HepG2 (cell line): ENCODE data around the gene VGLL4. TPM values are rescaled to one million over a fixed set of nuclear protein-coding genes. Genes with fewer than 3 reads are reported as not detected.

Experiments used
- DRAP1 ChIP-seq: IDR thresholded peaks from 2 replicates; pipeline ENCODE4 v1.6.1; 2016; ENCODE audit warnings: missing genetic modification reagents, missing compliant biosample characterization
- EP300 ChIP-seq, 3 experiments: sonication (generic) in 1 of 3; formaldehyde crosslinking in 1 of 3; IDR thresholded peaks; 2 replicates each; pipeline versions ENCODE4 v1.5.1 to v1.6.1; 2011 to 2020; ENCODE audit warnings: low read depth in 2 of 3, low read length in 2 of 3, borderline replicate concordance in 1 of 3, improper control_type of control experiment in 1 of 3, mild to moderate bottlenecking in 1 of 3, missing genetic modification reagents in 1 of 3, moderate library complexity in 1 of 3
- ERF ChIP-seq: IDR thresholded peaks from 2 replicates; pipeline ENCODE4 v1.6.1; 2018; ENCODE audit warnings: missing biosample characterization, missing genetic modification reagents
- GABPA ChIP-seq, 2 experiments: IDR thresholded peaks; 2 replicates each; pipeline ENCODE4 v1.6.1; 2011 to 2016; ENCODE audit warnings: low read depth in 2 of 2, low read length in 1 of 2, missing biosample characterization in 1 of 2, missing genetic modification characterization in 1 of 2
- HIC2 ChIP-seq: sonication (generic); formaldehyde crosslinking; IDR thresholded peaks from 2 replicates; pipeline ENCODE4 v1.9.0; 2022; ENCODE audit warnings: low read depth, missing genetic modification reagents
- KAT8 ChIP-seq: IDR thresholded peaks from 2 replicates; pipeline ENCODE4 v1.6.1; 2016; ENCODE audit warnings: missing genetic modification reagents, missing compliant biosample characterization
- KLF12 ChIP-seq: sonication (generic); formaldehyde crosslinking; IDR thresholded peaks from 2 replicates; pipeline ENCODE4 v1.4.0; 2020; ENCODE audit warnings: missing genetic modification reagents, borderline replicate concordance
- NCOA2 ChIP-seq: sonication (generic); formaldehyde crosslinking; IDR thresholded peaks from 2 replicates; pipeline ENCODE4 v1.8.0; 2022; ENCODE audit warnings: inconsistent platforms
- PCBP2 ChIP-seq: fragments of 200-400 bp; formaldehyde crosslinking; optimal IDR thresholded peaks from 2 replicates; pipeline ENCODE3; 2018; ENCODE audit warnings: low read length, low read depth; ENCODE audit not compliant: poor library complexity, severe bottlenecking
- TCF12 ChIP-seq, 2 experiments: fragments of 450-650 bp in 1 of 2; sonication (generic) in 1 of 2; formaldehyde crosslinking in 1 of 2; IDR thresholded peaks; 2 replicates each; pipeline versions ENCODE4 v1.6.1 to v1.8.0; 2017 to 2022; ENCODE audit warnings: antibody characterized with exemption in 1 of 2, mild to moderate bottlenecking in 1 of 2, missing genetic modification reagents in 1 of 2, moderate library complexity in 1 of 2
- ZNF619 ChIP-seq: sonication (generic); formaldehyde crosslinking; IDR thresholded peaks from 2 replicates; pipeline ENCODE4 v1.4.0; 2020; ENCODE audit warnings: mild to moderate bottlenecking, missing genetic modification reagents
- ZNF646 ChIP-seq: sonication (generic); formaldehyde crosslinking; IDR thresholded peaks from 2 replicates; pipeline ENCODE4 v1.9.0; 2021; ENCODE audit warnings: mild to moderate bottlenecking, missing genetic modification reagents
- ZNF776 ChIP-seq: sonication (generic); formaldehyde crosslinking; IDR thresholded peaks from 2 replicates; pipeline ENCODE4 v1.4.0; 2020; ENCODE audit warnings: mild to moderate bottlenecking, missing genetic modification reagents
- polyA plus RNA-seq, 8 experiments: library from polyadenylated mRNA; depleted of rRNA in 3 of 8; stranded (reverse) in 7 of 8; unstranded in 1 of 8; fragments of >200 nt; fragmentation: Illumina TruSeq in 4 of 8; extraction: Trizol in 4 of 8; gene quantifications; 2 replicates each; pipeline versions ENCODE4 v1.2.1 to v1.2.3, GENCODE V29; 2011 to 2016; ENCODE audit warnings: low read depth in 4 of 8, missing spikeins in 1 of 8, mixed read lengths in 1 of 8; ENCODE audit not compliant: insufficient read depth in 1 of 8
- total RNA-seq, 5 experiments: library from RNA; depleted of rRNA; stranded (reverse); fragments of >200 nt; fragmentation: Illumina TruSeq; extraction: Trizol; gene quantifications; 2 replicates each; pipeline ENCODE4 v1.2.3, GENCODE V29; 2016; ENCODE audit warnings: low read depth in 1 of 5

VGLL4 gene
- total and polyA plus RNA-seq, 2 of the 13 experiments (the other 11 are each of a cell fraction or from before 2014, with no cell fraction given): 23.2 to 39.0 TPM

- TF ChIP-seq DRAP1 (CRISPR knock-in tag): peak; percentile 67
- no peak for TF ChIP-seq KLF12
- no peak for TF ChIP-seq ZNF619 (CRISPR knock-in tag)
- peak; percentile 47; the same call in 1 of the 2 replicates for TF ChIP-seq ERF (CRISPR knock-in tag)
- peak; percentile 39 for TF ChIP-seq KAT8 (CRISPR knock-in tag)
- TF ChIP-seq PCBP2: no peak
- TF ChIP-seq GABPA (IDR thresholded peaks at IDR 0.05; ENCODE audit: low read depth, low read length): no peak
- peak; percentile 31; the same call in 1 of the 2 replicates for TF ChIP-seq GABPA (CRISPR knock-in tag; IDR thresholded peaks at IDR 0.05; ENCODE audit: low read depth)
- no peak for TF ChIP-seq ZNF776
- no peak for TF ChIP-seq HIC2 (CRISPR knock-in tag)
- TF ChIP-seq TCF12 (IDR thresholded peaks at IDR 0.05): no peak
- TF ChIP-seq TCF12 (CRISPR knock-in tag; IDR thresholded peaks at IDR 0.05): no peak
- TF ChIP-seq EP300 (IDR thresholded peaks at IDR 0.05; ENCODE audit: low read depth in 2 of 2, low read length in 2 of 2): peak in 1 of 2 experiments; percentile 77; a peak in 2 of 4 replicates
- peak; percentile 61; the same call in 1 of the 2 replicates for TF ChIP-seq EP300 (CRISPR knock-in tag; IDR thresholded peaks at IDR 0.05; ENCODE audit: borderline replicate concordance)
- no peak for TF ChIP-seq ZNF646 (CRISPR knock-in tag)
- peak; percentile 77 for TF ChIP-seq NCOA2 (CRISPR knock-in tag)
These were observed 20.8 kb downstream of the VGLL4 start (continued) for GRCh38 chr3:11622586-11623550.
